ENCODE data around the gene FYCO1. TPM values are rescaled to one million over a fixed set of nuclear protein-coding genes. Genes with fewer than 3 reads are reported as not detected.

Gene FYCO1
- total RNA-seq, 4 donors from 2014 or later: 35.8 to 51.2 (median 43.8) TPM

DNA sequence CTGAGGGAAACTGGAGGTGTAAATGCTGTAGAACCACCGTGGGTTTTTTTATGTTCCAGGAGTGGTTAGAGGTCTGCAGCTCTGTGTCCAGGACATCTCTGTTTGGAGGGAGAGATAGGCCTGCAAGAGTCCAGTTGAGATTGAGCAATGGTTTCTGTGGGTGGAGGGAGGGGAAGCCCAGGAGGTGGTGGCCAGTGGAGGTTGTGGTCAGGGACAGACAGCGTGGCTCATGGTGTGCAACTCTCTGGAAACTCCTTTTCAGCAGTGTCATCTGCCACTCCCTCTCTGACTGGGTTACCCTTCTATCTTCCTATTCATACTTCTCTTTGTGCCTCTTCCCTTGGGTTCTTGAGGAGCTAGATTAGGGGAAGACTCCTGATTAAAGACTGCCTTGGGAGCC is 22.1 kb upstream of the FYCO1 start:
- Histone ChIP-seq H3K27ac (no peak overlapping the region), H3K9me3 (no peaks in the 10 kb centered on the region), H3K4me1 (no peaks in the 10 kb centered on the region), H3K4me3 (no peak overlapping the region), H3K27me3 (no peaks in the 10 kb centered on the region), H3K36me3 (no peaks in the 10 kb centered on the region)
- DNase-seq: no peak
- TF ChIP-seq POLR2A (IDR thresholded peaks at IDR 0.05): no peak
- TF ChIP-seq, protein P1, sequence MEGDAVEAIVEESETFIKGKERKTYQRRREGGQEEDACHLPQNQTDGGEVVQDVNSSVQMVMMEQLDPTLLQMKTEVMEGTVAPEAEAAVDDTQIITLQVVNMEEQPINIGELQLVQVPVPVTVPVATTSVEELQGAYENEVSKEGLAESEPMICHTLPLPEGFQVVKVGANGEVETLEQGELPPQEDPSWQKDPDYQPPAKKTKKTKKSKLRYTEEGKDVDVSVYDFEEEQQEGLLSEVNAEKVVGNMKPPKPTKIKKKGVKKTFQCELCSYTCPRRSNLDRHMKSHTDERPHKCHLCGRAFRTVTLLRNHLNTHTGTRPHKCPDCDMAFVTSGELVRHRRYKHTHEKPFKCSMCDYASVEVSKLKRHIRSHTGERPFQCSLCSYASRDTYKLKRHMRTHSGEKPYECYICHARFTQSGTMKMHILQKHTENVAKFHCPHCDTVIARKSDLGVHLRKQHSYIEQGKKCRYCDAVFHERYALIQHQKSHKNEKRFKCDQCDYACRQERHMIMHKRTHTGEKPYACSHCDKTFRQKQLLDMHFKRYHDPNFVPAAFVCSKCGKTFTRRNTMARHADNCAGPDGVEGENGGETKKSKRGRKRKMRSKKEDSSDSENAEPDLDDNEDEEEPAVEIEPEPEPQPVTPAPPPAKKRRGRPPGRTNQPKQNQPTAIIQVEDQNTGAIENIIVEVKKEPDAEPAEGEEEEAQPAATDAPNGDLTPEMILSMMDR (IDR thresholded peaks at IDR 0.05): no peak

DNA sequence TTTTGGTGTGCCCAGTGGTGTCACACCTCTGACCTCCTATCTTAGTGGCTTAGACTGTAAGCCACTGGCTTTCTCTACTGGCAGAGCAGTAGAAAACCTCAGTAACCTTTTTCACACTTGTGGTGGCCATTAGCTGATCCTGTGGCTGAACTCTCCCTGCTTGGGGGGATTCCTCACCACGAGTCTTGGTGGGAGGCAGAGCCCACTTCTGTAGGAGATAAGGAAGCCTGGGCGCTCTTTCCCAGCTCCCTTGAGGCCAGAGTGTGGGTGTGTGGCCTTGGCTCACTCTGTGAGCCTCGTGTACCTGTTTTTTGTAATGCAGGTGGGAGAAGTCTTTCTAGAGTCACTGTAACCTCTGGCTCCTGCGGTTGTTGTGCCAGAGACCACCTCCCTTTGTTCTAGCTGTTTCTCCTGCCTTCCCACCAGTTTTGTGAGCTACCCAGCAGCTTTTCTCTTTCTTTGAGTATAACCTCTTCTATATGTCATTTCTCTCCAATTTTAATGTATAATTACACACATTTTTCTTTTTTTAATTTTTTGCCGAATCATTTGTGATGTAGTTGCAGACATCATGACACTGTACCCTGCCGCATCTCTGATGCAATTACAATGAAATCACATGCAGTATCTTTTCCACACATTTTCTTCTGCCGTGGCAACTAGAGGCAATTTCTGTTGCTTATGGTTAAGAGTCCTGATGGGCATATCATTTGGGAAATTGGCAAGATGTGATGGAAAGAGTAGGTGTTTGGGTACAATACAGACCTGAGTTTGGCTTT is 17.9 kb upstream of the FYCO1 start:
- TF ChIP-seq, protein P1 (IDR thresholded peaks at IDR 0.05): no peak
- H3K36me3 ChIP-seq: no peaks in the 10 kb centered on the region
- H3K27ac ChIP-seq: no peak overlapping the region
- no peaks in the 10 kb centered on the region for H3K27me3 ChIP-seq
- no peak for DNase-seq
- no peaks in the 10 kb centered on the region for H3K9me3 ChIP-seq
- no peak overlapping the region for H3K4me3 ChIP-seq
- no peaks in the 10 kb centered on the region for H3K4me1 ChIP-seq

- no peak overlapping the region for H3K4me3 ChIP-seq
- H3K27me3 ChIP-seq: no peaks in the 10 kb centered on the region
- H3K9me3 ChIP-seq: no peaks in the 10 kb centered on the region
- no peaks in the 10 kb centered on the region for H3K4me1 ChIP-seq
- H3K36me3 ChIP-seq: no peaks in the 10 kb centered on the region
- H3K27ac ChIP-seq: no peak overlapping the region
- no peak for DNase-seq
- TF ChIP-seq, protein P1 (IDR thresholded peaks at IDR 0.05): no peak
- TF ChIP-seq POLR2A (IDR thresholded peaks at IDR 0.05): no peak
Measured at GRCh38 chr3:46012246-46012645, 16.6 kb upstream of the FYCO1 start.

- no peak for DNase-seq
- H3K27me3 ChIP-seq: no peaks in the 10 kb centered on the region
- no peak overlapping the region for H3K27ac ChIP-seq
- H3K4me1 ChIP-seq: no peaks in the 10 kb centered on the region
- TF ChIP-seq, protein P1 (IDR thresholded peaks at IDR 0.05): no peak
- no peak for TF ChIP-seq POLR2A (IDR thresholded peaks at IDR 0.05)
- no peaks in the 10 kb centered on the region for H3K36me3 ChIP-seq
- no peak overlapping the region for H3K4me3 ChIP-seq
- no peaks in the 10 kb centered on the region for H3K9me3 ChIP-seq
Measured at GRCh38 chr3:46010519-46011113, 15.0 kb upstream of the FYCO1 start.

- Histone ChIP-seq H3K36me3 (no peaks in the 10 kb centered on the region), H3K27ac (no peak overlapping the region), H3K4me1 (no peaks in the 10 kb centered on the region), H3K27me3 (no peaks in the 10 kb centered on the region), H3K9me3 (no peaks in the 10 kb centered on the region), H3K4me3 (no peak overlapping the region)
- TF ChIP-seq, protein P1 (IDR thresholded peaks at IDR 0.05): no peak
- TF ChIP-seq POLR2A (IDR thresholded peaks at IDR 0.05): no peak
- DNase-seq: no peak
Measured at GRCh38 chr3:46008058-46008457, 12.4 kb upstream of the FYCO1 start.

Data from Peyer's patch (tissue), 4 donors.